HG03354 (cell line): ENCODE data around the gene COPS7A.
"Not testable (repeated sequence)": the region's sequence is repeated elsewhere in the genome, so short reads cannot be mapped to it uniquely, and the experiment has no call there.

Experiments used
- ATAC-seq: cut with Tn5 transposase; IDR thresholded peaks from one replicate; pipeline ENCODE4 v1.9.1; 2021; ENCODE audit warnings: mild to moderate bottlenecking; ENCODE audit not compliant: unreplicated experiment, poor library complexity, severe bottlenecking

The COPS7A gene

DNA sequence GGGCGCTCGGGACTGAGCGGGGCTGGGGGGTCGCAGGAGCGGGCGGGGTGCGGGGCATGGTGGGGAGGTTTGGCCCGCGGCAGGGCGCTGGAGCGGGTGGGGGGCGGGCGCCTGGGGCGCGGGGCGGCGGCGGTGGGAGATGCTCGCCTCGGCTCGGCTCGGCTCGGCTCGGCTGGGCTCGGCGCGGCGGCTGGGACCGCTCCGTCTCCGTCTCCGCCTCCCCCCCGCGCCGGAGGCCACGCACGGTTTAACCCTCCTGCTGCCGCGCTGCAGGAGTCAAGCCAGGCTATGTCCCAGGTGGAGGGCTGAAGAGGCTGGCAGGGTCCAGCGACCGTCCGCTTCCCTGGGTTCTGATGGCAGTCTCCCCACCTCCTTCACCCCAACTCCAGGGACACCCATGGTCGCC is 23.2 kb upstream of the COPS7A start, which contains the start of gene PIANP:
PIANP (minus strand) TSS at position 170 of the 406 bp plus-strand sequence. CDS start 2,754 bp downstream, outside the sequence.
- ATAC-seq, result no peak

DNA sequence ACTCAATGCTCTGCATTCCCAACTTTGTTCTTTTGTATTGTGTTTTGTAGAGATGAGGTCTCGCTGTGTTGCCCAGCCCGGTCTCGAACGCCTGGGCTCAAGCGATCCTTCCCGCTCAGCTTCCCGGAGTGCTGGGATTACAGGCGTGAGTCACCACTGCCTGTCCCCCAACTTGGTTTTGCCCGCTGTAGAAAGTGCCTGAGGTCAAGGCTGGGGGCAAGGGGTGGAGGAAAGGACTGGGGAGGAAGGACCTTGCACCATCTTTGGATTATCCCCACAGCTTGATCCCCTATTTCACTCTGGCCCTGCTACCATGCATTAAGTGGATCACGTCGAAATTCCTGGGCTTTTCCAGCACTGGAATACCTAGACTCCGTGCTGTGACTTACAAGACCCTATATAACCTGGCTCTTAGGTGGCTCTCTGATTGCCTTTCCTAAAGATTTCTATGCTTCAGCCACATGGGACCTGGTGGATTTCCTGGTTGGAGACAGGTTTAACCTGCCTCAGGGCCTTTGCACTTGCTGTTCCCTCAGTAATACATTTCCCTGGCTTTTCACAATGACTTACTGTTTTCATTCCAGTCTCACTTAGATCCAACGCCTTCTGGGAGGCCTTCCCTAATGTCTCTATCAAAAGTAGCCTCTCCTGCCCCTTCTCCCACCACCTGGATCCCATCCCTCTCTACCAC is 22.6 kb upstream of the COPS7A start:
- ATAC-seq, result no peak

DNA sequence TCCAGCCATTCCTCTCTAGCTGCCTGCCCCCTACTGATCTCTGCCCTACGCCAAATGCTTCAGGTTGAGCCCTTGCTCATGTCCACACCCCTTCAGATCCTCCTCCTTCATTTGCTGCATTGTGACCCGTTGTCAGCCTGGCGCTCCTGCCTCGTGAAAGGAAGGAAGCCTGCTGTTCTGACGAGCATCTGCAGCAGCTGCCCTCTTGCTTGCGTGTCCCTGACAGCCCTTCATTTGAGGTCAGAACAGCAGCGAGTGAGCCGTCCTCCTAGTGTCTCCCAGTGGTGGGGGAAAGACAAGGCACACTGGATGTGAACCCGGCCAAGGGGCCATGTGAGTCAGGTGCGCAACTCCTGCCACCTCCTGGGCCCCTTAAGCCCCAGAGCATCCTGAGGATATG is 20.2 kb upstream of the COPS7A start:
- ATAC-seq, result no peak

DNA sequence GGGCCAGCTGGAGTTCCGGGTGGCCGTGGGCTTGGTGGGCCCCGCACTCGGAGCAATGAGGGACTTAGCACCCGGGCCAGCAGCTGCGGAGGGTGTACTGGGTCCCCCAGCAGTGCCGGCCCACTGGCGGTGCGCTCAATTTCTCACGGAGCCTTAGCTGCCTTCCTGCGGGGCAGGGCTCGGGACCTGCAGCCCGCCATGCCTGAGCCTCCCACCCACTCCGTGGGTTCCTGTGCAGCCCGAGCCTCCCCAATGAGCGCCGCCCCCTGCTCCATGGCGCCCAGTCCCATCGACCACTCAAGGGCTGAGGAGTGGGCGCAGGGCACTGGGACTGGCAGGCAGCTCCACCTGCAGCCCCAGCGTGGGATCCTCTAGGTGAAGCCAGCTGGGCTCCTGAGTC is 15.5 kb upstream of the COPS7A start:
- not testable (repeated sequence) for ATAC-seq

DNA sequence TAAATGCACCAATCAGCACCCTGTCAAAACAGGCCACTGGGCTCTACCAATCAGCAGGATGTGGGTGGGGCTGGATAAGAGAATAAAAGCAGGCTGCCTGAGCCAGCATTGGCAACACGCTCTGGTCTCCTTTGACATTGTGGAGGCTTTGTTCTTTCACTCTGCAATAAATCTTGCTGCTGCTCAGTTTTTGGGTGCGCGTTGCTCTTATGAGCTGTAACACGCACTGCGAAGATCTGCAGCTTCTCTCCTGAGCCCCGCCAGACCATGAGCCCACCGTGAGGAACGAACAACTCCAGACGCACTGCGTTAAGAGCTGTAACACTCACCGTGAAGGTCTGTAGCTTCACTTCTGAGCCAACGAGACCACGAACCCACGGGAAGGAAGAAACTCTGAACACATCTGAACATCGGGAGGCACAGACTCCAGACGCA is 14.9 kb upstream of the COPS7A start:
- ATAC-seq, result no peak

- not testable (repeated sequence) for ATAC-seq
Observed at GRCh38 chr12:6716031-6716873, 7.6 kb upstream of the COPS7A start.

DNA sequence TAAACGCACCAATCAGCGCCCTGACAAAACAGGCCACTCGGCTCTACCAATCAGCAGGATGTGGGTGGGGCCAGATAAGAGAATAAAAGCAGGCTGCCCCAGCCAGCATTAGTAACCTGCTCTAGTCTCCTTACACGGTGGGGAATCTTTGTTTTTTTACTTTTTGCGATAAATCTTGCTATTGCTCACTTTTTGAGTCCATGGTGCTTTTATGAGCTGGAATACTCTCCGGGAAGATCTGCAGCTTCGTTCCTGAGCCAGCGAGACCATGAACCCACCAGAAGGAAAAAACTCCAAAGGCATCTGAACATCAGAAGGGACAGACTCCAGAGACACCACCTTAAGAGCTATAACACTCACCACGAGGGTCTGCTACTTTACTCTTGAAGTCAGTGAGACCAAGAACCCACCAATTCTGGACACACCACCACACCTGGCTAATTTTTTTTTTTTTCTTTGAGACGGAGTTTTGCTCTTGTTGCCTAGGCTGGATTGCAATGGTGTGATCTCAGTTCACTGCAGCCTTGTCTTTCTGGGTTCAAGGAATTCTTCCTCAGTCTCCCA is 6.9 kb upstream of the COPS7A start:
- ATAC-seq, result no peak

DNA sequence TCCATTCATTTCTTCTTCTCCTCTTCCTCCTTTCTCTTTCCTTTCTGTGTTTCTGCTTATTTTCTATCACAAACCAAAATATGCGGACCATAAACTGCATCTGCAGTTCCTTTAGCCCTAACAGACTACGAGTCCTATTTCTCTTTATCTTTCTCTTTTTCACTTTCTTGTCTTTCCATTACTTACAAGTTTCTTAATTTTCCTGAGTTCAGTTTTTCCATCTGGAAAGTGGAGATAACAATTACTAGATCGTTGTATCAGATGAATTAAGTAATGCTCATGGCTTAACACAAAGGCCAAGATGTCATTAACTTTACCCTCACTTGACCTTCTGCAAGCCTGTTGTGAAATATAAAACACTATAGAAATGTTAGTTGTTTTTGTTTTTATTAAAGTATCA is 983 bp upstream of the COPS7A start:
- no peak for ATAC-seq

DNA sequence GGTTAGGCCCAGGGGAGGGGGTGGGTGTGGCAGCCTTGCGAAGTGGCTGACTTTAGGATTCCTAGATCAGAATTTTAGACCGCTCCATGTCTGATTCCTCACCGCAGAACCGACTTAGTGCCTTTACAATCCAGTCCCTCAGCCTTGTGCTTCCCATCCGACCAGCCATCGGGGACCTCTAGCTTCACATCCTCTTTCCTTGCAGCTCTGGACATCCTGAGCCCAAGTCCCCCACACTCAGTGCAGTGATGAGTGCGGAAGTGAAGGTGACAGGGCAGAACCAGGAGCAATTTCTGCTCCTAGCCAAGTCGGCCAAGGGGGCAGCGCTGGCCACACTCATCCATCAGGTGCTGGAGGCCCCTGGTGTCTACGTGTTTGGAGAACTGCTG is 557 bp downstream of the COPS7A start:
- peak; percentile 31 for ATAC-seq

GRCh38 chr12:6725350-6725749 is 1.5 kb downstream of the COPS7A start:
- ATAC-seq, result no peak

- no peak for ATAC-seq
Observed at GRCh38 chr12:6729186-6729585, 5.3 kb downstream of the COPS7A start.

DNA sequence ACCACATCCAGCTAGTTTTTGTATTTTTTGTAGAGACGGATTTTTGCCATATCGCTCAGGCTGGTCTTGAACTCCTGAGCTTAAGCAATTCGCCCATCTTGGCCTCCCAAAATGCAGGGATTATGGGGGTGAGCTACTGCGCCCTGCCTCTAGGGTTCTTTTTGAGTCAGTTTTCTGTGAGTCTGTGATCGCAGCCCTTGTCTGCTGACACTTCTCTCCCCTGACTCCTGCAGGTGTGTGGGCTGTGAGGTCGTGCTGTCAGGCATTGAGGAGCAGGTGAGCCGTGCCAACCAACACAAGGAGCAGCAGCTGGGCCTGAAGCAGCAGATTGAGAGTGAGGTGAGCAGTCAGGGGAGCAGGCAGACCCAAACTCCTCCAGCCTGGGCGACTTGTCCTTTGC is 6.3 kb downstream of the COPS7A start:
- ATAC-seq, result no peak

- ATAC-seq, result no peak
Observed at GRCh38 chr12:6734506-6735387, 10.9 kb downstream of the COPS7A start.

DNA sequence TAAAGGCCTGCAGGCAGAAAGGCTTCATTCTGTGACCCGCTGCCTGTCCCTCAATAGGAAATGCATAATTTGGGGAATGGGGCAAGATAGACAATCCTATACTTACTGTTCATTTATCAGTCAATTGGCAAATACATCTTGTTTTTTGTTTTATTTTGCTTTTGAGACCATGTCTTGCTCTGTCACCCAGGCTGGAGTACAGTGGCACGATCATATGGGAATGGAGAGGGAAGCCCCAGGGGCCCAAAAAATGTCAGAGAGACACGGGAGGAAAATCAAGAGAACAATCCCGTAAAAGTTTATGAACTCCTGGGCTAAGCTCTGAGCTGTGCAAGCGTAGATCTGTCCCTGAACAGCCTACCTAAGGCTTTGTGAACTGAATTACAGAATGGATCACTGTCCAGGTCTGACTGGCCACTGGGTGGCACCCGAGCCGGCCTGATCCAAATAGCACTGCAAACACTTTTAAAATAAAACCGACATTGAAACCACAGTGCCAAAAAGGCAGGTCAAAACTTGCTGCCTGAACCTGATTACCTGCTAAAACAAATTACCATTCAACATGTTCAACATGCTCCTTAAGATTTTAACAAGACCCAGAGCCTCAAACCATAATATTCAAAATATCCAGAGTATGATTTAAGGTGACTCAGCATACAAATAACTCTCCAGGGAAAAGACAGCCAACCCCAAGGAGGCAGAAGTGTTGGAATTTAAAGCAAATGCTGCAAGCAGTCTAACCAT is 11.8 kb downstream of the COPS7A start:
- ATAC-seq, result no peak

DNA sequence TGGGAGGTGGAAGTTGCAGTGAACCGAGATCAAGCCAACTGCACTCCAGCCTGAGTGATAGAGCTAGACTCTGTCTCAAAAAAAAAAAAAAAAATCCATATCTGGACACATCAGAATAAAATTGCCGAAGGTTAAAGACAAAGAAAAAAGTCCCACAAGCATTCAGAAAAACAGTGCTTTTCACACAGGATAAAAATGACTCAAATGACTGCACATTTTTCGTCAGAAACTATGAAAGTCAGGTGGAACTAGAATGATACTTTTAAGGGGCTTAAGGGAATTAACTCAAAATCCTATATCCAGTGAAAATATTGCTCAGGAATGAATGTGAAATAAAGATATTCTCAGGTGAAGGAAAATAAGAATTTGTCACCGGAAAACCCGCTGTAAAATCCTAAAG is 12.9 kb downstream of the COPS7A start:
- no peak for ATAC-seq

GRCh38 chr12:6742080-6742479 is 18.2 kb downstream of the COPS7A start:
- ATAC-seq, result not testable (repeated sequence)

- ATAC-seq, result no peak
Observed at GRCh38 chr12:6742834-6743233, 19.0 kb downstream of the COPS7A start.

DNA sequence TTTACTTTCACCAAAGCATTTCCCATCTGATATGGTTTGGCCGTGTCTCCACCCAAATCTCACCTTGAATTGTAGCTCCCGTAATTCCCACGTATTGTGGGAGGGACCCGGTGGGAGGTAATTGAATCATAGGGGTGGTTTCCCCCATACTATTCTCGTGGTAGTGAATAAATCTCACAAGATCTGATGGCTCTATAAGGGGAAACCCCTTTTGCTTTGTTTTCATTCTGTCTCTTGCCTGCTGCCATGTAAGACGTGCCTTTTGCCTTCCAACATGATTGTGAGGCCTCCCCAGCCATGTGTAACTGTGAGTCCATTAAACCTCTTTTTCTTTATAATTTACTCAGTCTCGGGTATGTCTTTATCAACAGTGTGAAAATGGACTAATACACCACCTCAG is 19.5 kb downstream of the COPS7A start:
- not testable (repeated sequence) for ATAC-seq
